GM18907 (cell line): ENCODE data around the gene LPCAT1.
"Not testable (repeated sequence)": the region's sequence is repeated elsewhere in the genome, so short reads cannot be mapped to it uniquely, and the experiment has no call there.

Experiments used
- ATAC-seq: cut with Tn5 transposase; IDR thresholded peaks from one replicate; pipeline ENCODE4 v1.9.1; 2021; ENCODE audit warnings: mild to moderate bottlenecking, moderate library complexity; ENCODE audit not compliant: unreplicated experiment

Gene LPCAT1

DNA sequence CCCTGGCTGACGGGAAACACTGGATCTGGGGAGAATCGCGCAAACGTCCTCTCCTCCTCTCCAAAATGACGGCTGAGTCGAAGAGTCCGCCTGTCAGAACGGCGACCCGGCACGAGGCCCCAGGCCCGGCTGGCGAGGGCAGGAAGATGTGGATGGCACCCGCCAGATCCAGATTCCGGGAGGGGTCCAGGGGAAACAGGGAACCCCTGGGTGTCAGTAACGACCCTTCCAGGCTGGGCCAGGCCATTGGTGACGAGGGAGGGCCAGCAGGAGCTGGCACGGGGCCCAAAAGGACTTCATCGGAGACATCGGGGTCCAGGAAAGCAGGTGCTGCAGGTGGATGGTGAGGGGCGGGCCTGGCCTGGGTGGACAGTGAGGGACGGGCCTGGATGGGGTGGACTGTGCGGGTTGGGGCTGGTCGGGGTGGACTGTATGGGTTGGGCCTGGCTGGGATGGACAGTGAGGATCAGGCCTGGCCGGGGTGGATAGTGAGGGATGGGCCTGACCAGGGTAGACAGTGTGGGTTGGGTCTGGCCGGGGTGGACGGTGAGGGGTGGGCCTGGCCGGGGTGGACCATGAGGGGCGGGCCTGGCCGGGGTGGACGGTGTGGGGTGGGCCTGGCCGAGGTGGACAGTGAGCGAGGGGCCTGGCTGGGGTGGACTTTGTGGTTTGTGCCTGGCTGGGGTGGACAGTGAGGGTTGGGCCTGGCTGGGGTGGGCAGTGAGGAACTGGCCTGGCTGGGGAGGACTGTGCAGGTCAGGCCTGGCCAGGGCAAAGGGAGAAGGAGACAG lies 92.5 kb downstream of the LPCAT1 start:
- no peak for ATAC-seq

DNA sequence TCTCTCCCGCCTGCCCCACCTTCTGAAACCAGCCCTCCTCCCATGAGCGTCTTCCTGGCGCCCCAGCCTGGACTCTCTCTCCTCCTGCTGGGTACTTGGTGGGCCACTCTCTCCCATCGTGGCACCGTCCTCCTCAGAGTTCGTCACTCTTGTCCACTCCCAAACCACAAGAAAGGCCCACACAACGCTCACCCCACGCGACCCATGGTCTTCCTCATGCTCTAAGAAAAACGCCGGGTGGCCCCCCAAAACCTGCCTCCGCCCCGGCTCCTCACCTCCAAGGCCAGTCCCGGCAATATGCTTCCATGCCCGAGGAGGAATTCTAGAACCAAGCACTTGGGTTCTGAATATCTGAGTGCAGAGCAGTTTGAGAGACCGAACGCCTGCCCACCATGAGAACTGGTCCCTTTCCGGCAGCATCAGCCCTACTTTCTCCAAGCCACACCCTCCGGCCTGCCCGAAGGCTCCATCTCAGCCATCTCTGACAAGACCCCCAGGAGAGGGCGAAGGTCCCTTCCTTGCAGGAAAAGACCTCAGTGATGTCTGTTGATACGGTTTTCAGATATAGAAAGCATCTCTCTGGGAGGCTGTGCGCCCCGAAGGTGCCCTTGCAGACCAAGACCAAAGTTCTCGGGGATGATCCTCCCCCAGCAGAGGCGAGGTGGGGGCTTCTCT lies 93.5 kb downstream of the LPCAT1 start:
- no peak for ATAC-seq

DNA sequence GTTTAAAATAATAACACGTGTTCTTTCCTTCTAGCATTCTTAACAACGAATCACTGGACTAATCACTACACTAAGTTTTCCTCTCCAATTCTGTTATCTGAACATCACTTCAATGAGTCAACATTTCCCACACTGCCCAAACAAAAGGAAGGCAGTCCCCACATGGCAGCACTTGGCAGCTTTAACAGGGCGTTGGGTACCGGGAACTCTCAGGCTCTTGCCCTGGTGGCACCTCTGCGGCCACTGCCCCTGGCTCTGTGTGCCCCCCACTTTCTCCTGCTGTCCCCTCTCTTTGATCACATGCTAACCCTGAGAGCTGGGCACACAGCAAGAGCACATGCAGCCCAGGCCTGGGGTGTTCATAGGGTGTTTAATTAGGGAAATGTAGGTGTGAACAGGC lies 94.3 kb downstream of the LPCAT1 start:
- ATAC-seq, result no peak

DNA sequence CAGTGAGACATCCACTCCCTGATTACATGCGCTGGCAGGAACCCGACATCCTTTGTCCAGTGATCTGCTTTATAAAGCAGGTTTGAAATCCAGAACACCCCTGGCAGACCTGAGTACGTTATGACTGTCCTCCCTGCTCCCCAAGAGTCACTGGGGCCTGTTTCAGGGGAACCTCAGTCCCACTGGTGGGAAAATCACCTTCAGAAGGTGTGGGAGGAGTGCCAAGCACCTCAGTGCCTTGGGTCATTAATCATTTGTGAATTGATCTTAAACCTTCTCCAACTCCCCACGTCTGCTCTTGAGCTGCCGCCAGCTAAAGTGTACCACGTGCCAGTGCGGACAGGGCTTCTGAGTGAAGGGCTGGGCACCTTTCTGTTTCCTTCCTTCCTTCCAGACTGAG lies 94.7 kb downstream of the LPCAT1 start:
- ATAC-seq, result no peak

DNA sequence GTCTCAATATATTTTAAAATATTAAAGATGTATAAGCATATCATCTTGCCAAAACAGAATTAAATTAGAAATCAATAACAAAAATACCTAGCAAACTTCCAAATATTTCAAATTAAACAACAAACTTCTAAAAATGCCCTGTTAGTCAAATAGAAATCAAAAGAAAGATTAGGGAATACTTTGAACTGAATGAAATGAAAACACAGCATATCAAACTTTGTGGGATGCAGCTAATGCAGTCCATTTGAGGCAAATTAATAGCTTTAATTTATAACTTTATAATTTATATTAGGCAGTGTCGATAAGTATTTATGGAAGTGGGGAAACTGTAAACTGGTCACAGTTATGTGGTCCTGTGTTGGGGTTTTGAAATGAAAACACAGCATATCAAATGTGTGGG lies 95.7 kb downstream of the LPCAT1 start:
- ATAC-seq, result no peak

DNA sequence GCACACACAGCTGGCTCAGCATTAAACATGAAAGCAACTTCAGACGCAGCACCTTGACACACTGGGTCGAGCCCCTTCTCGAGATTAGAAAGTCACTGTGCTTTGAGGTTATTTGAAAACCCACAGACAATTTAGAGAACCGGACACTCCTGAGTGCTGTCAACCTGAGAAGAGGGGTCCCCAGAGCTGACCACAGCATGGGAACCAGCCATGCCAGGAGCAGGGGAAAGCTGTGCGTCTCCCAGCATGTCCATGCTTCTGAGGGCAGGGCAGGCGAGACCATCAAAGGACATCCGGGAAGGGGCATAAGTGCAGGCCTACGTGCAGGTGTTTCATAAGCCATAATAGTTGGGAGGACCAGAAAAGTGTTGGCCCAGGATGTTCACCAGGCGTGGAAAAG lies 99.0 kb downstream of the LPCAT1 start:
- ATAC-seq, result no peak

DNA sequence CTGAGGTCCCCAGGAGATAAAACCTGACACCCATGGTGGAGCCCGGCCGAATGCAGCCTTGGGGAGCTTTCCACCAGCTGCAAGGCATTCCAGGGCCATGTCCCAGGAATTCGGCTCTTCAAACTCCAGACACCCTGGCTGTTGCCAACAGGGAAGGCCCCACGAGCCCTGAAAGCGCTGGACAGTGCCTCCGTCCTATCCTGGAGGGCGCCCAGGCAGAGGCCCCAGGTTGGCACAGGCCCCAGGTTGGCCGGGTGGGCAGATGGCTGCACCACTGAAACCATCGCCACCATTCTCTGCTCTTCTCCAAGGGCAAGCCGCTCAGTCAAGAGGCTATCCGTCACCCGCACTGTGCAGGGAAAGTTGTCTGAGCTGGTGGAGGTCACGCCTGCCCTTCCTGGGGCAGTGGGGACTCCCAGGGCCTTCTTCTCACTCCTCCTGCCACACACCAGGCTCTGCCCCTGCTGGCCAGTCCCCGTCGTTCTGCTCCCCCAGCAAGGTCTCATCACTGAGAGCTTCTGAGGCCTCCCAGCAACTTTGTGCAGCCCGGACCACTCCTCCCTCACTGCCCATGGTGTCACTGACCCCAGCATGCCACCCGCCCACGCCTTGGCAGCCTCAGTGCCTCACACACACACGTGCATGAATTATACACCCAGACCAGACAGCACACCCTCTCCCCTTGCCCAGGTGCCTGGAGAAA lies 99.7 kb downstream of the LPCAT1 start:
- ATAC-seq, result no peak

DNA sequence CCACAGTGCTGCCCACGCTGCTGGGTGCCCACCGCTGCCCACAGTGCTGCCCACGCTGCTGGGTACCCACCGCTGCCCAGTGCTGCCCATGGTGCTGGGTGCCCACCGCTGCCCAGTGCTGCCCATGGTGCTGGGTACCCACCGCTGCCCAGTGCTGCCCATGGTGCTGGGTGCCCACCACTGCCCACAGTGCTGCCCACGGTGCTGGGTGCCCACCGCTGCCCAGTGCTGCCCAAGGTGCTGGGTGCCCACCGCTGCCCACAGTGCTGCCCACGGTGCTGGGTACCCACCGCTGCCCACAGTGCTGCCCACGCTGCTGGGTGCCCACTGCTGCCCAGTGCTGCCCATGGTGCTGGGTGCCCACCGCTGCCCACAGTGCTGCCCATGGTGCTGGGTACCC lies 101.2 kb downstream of the LPCAT1 start:
- ATAC-seq, result not testable (repeated sequence)

DNA sequence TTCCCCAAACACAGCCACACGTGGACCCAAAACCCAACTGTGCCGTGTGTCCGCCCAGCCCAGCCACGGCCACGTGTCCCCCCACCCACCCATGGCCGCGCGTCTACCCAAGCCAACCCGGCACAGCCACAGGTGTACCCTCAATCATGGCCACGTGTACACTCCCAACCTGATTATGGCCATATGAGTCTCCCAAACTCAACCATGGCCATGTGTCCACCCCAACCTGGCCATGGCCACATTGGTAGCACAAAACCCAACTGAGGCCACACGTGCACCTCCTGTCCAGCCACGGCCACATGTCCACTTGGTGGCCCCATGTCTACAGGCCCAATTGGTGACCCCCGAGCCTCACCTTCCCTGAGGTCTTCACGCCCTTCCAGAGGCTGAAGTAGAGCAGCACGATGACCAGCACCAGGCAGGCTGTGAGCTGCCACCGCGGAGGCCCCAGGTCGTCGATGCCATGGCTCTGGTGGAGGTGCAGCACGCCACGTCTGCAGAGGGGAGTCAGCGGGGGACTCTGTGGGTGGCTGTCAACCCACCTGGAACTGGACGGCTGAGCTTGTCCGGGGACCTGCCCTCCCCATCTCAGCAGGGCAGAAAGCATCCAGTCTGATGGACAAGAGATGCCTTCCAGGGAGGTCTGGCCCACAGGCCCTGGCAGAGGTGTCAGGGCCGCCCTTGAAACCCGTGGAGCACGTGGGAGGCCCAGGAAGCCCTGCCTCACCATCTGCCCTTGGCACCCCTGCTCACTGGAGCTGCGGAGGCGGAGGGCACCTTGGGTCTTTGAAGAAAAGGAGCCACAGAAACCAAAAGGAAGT lies 102.0 kb downstream of the LPCAT1 start:
- ATAC-seq, result no peak

DNA sequence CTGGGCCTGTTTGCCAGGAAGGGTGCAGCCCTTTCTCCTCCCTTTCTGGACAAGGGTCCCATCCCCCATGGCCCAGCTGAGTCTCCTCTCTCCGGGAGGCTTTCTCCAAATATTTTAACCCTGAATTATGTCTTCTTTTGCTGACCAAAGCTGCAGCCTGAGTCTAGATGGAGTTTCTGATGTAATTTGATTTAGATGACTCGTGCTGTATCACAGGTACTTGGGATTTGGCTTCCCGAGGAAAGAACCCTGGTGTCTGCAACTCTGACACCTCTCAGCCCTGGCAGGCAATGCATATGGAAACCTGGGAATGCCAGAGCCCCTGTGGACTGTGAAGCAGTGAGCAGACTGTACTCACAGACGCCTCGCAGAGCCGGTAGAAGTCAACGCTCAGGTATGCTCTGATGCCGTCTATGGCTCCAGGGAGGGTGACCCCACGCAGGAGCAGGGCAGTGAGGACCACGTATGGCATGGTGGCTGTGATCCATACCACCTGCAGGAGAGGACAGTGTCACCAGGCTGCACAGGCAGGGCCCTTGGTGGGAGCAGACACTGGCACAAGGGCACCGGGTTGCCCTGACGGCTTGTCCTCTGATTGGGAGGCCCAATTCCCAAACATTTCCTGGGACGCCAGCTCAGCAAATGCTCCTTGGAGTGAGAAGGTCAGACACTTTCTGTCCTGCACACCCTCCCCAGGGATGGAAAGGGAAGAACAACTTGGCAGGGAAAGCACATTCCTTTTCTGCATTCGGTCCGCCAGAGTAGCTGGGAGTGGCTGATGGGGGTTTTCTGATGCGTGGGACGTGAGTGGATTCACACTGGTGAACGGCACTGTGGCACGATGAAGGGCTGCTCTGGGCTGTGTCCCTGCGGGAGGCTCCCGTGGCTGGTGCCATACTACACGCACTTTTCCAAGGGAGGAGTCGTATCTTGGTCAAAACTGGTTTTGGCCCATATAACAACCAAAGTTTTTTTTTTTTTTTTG lies 103.3 kb downstream of the LPCAT1 start:
- no peak for ATAC-seq

DNA sequence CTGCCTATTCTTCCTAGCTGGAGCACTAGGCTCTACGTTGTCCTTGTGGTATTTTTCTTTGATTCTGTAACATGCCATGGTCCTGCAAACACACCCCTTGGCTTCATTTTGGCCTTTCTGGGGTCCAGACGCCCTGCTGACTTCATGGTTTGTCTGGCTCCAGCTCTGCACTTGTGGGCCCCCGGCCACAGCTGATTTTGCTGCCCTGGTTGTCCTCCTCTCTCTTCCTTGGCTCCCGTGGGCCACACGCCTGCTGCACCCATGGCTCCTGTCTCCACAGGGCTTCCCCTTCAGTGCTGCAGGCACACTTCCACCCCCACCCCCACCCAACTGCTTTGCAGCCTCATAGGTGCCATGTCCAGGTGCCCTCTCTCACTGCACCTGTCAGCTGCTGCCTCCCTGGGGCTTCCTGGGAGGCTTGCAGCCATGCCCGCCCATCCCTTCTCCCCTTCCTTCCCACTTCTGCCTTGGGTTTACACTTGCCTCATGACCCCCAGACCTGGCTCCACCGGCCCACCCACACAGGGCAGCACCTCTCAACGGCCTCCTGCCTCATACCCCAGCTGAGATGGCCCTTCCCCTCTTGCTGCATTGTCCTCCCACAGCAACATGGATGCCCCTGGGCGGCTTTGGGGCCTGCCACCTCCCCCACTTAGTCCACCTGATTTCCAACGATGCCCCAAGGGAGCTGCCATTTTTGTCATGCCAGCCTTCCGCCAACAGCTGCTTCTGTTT lies 104.1 kb downstream of the LPCAT1 start:
- no peak for ATAC-seq

DNA sequence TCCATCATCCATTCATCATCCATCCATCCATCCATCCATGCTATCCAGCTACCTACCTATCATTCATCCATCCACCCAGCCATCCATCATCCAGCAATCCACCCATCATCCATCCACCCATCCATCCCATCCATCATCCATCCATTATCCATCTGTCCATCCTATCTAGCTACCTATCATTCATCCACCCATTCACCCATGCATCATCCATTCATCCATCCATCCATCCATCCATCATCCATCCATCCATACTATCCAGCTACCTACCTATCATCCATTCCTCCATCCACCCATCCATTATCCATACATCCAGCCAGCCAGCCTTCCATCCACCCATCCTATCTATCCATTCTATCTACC lies 104.9 kb downstream of the LPCAT1 start:
- ATAC-seq, result no peak

DNA sequence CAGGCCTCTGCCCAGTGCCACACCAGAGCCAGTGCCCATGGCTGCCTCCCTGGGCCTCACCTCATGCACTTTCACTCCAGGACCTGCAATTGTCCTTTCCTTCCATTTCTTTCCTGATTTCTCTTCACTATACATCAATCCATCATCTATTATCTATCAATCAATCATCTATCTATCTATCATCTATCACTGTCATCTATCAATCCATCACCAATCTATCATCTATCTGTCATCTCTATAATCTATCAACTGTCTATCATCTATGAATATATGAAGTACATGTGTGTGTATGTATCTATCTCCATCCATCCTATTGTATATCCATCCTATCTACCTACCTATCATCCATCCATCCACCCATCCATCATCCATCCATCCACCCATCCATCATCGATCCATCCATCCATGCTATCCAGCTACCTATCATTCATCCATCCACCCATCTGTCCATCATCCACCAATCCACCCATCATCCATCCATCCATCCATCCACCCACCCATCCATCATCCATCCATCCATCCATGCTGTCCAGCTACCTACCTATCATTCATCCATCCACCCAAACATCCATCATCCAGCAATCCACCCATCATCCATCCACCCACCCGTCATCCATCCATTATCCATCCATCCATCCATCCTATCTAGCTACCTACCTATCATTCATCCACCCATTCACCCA lies 105.4 kb downstream of the LPCAT1 start:
- ATAC-seq, result no peak

DNA sequence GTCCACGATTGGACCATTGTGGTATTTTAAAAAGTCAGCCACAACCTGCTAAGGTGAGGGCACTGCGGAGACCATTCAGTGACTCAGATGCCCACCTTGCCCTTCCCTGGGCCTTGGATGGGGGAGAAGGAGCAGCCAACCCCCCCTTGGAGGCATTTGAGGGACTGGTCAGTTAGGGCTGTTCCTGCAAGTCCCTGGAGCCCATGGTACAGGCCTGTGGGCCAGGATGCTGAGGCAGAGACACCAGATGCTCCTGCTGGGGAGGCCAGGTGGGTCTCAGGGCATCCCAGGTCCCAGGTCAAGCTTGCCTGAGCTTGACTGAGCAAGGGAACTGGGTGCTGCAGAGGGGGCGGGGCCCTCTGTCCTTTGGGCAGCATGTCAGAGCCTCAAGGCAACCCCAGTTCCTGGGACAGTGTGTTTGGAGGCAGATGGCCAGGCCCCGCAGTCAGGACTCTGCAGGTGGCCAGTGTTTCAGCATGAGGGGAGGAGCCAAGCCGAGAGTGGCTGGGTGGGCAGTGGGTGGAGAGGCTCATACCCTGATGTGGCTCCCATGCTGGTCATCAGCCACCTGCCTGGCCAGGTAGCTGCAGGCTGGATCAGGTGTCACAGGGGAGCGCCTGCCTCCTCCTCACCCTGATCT lies 106.1 kb downstream of the LPCAT1 start:
- ATAC-seq, result no peak

DNA sequence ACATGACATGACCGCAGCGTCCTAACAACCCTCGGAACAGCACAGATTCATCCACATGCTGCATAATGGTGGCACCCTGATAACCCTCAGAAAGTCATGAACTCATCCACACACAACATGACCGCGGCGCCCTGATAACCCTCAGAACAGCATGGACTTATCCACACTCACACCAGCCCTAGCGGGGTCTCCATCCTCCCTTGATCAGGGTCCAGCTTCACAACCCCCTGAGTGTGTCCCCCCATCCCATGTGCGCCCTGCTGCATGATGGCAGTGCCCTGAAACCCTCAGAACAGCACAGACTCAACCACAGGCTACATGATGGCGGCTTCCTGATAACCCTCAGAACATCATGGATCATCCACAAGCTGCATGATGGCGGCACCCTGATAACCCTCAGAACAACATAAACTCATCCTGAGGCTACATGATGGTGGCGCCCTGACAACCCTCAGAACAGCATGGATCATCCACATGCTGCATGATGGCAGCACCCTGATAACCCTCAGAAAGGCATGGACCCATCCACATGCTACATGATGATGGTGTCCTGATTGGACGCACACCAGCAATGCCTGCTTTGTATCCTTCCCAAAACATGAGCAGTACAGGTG lies 106.8 kb downstream of the LPCAT1 start:
- no peak for ATAC-seq

DNA sequence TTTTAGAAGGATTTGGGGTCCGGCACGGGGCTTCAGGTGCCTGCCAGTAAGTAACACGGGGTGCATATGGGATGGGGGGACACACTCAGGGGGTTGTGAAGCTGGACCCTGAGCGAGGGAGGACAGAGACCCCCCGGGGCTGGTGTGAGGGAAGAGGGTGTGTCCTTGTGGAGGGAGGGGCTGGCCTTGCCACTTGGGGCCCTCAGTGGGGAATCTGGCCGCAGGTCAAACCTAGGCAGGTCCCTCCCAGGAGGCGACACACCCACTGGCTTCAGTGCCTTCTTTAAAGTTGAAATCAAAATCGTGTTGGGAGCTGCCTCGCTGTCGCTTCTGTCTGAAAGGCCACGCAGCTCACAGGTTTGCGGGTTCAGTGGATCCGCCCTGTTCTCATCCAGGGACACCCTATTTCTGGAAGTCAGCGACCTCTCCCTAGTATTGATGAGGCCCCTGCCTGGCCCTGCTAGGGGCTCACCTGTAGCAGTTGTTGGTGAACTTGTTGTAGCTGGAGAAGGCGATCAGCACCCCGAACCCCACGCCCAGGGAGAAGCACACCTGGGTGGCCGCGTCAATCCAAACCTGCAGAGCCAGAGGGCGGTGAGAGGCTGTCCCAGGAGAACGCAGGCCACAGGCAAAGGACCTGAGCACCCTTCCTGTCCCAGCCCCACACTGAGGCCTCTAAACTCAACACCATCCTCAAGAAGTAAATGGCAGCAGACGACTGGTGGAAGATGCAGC lies 108.0 kb downstream of the LPCAT1 start:
- no peak for ATAC-seq

DNA sequence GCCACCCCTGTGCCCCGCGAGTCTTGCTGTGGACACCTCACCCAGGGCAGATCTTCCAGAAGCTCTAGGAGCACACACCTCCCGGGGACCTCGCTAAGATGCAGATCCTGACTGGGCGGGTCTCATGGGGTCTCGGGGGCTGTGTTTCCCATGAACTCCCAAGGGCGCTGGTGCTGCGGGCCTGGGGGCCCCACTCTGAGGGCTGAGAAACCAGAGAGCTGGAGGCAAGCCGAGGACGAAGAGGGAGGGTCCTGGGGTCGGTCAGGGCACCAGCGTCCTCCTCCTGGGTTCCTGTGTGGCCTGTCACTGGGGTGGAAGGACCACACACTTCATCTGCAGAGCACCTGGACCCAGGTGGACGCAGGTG lies 108.7 kb downstream of the LPCAT1 start:
- no peak for ATAC-seq
